GM21825 (cell line): Measurements from ENCODE around the gene WBP11.

Experiments used
- ATAC-seq: cut with Tn5 transposase; IDR thresholded peaks from one replicate; pipeline ENCODE4 v1.9.1; 2021; ENCODE audit warnings: mild to moderate bottlenecking, moderate library complexity; ENCODE audit not compliant: unreplicated experiment

WBP11 gene

GRCh38 chr12:14825256-14825655, 22.0 kb upstream of the WBP11 start:
- ATAC-seq = no peak

DNA sequence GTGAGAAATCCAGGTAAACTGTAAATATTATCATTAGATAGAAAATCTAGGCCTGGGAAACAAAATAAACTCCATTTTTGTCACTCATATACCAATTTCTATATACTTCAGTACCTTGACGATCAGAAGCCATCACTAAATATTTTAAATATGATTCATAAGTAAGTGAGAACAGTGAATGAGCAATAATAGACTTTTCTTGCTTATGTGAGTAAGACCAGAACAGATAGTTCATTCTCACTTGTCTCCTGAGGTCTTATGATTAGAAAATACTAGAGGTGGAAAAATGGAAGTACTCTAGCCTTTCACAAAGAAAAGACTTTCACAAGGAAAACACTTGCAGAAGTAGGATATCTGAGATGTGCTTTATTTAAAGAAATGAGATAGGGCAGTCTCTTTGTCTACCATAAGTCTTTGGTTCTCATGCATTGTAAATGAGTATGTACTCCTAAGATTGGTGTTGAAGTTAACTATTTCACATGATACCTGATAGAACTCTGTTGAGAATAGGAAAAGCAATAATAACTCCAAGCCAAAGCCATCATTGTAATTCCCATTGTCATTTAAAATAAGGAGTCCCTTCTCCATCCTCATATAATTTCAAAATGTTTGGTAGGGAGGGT, 20.8 kb upstream of the WBP11 start:
- no peak for ATAC-seq

DNA sequence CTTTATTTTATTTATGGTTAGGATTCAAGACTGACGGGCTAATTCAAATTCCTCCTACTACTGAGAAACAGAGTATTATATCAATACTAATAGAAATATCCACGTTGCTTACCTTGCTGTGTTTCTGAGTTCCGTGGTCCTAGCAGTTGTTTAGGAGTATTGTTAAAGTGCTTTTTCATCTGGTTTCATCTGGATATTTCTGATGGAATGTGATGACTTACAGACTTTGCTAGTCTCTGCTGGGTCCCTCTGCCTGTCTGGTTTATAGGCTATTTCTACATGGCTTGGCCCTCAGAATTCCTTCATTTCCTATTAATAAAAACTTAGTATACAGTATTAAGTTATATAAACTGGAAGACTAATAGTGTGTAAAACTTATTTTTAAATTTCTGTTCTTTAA, 10.7 kb upstream of the WBP11 start, which contains the start of gene SMCO3:
Gene SMCO3 (minus strand): TSS at position 169 of the 400 bp plus-strand sequence. CDS start 7,502 bp downstream, outside the sequence.
- no peak for ATAC-seq

GRCh38 chr12:14811486-14811885, 8.2 kb upstream of the WBP11 start:
- ATAC-seq = no peak

DNA sequence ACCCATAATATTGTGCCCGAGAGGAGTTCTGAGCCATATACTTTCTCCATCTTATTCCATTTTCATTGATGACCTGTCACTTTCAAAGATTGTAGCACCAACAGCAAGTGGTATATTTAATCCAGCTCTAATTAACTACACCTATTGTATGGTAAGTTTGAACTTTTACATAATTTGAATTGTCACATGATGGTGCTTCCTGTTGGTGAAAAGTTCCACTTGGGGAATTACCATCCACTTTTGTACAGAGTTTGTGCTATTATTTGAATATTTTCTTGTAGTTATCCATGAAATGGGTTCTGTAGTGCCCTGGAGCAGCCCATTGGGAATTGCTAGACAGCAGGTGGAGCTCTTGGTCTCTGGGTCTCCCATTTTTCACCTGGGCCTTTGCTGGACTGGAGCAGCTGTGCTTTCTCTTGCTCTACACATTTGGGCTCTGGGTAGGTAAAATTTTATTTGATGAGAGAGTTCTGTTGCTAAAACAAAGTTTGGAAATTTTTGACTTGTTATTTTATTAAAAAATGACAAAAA, 7.7 kb upstream of the WBP11 start:
- no peak for ATAC-seq

GRCh38 chr12:14810167-14810952, 7.1 kb upstream of the WBP11 start:
- ATAC-seq = no peak

GRCh38 chr12:14803830-14804160, 517 bp upstream of the WBP11 start:
- peak; percentile 10 for ATAC-seq

GRCh38 chr12:14802721-14803010, 612 bp downstream of the WBP11 start:
- no peak for ATAC-seq

- ATAC-seq = no peak
These were observed 1.0 kb downstream of the WBP11 start for GRCh38 chr12:14802247-14802646.

- ATAC-seq = no peak
These were observed 8.2 kb downstream of the WBP11 start for GRCh38 chr12:14795028-14795448.

- no peak for ATAC-seq
These were observed 17.7 kb downstream of the WBP11 start for GRCh38 chr12:14785568-14785967.

GRCh38 chr12:14784471-14784870, 18.8 kb downstream of the WBP11 start:
- ATAC-seq = no peak

DNA sequence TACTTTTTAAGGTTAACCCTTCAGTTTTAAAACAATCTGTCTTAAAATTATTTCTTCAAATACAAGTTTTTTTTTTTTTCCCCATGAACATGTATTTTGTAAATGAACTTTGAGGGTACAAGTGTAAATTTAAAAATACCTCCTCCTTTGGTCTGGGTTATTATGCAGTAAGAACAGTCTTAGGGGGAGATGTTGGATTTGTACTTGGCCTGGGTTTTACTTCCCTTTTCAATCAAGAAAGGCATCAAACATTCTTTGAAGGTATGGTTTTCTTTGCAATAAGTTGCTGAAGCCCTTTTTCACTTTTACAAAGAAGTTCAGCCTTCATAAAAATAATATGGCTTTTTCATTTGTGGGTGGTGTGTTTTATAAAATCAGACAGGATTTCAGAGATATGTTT, 20.5 kb downstream of the WBP11 start:
- no peak for ATAC-seq

DNA sequence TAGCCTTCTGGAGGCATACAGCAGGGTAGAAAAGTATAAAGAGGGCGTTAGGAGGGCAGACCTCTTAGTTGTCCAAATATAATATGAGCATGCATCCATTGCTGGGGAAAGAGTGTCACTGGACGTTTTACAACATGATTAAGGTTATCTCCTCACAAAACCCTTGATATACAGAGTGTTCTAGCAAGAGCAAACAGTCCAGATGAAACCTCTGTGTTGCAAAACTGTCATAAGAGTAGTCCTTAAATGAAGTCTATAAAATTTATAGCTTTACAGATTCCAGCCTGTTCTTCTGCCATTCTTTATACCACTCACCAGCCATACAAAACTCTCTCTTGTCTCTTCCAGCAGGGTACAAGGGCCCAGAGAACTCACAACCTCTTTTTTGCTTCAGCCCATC, 21.7 kb downstream of the WBP11 start:
- ATAC-seq = no peak

DNA sequence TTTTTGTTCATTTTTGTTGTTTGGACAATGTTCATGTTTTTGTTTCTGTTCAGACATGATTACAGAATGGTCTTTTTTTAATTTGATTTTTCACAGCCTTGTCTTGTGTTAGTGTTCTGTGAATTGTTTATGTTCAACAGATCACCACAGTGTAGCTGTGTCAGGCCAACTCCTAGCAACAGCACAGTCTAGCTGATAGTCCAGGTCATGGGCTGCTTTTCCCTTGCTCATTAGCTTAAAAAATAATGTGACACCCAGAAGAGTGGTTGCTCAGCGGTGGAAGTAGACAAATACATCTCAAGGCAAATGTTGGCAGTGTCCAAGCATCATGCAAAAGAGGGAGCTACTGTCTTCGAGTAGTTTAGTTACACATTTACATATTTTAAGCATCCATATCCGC, 22.4 kb downstream of the WBP11 start:
- no peak for ATAC-seq

GRCh38 chr12:14779834-14780233, 23.4 kb downstream of the WBP11 start:
- ATAC-seq = no peak

DNA sequence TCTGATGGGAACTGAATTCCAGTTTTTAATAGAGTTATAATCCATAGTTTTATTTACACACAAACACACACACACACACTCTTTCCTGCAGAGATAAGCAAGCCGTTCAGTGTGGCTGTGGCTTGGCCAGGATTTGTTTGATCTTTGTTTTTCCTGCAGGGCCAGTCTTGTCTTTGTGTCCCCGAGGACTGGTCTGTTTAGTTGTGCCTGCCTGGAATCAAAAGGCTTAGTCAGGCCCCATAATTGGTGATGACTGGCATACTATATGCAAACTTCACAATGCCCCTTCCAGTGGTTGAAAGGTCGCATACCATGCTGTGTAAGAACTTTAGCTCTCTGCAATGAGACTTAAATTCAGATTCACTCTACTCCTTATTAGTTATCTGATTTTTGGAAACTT, 26.0 kb downstream of the WBP11 start:
- ATAC-seq = no peak

GRCh38 chr12:14776236-14776961, 26.9 kb downstream of the WBP11 start:
- ATAC-seq = no peak

GRCh38 chr12:14775636-14775980, 27.7 kb downstream of the WBP11 start:
- ATAC-seq = no peak

- no peak for ATAC-seq
These were observed 28.2 kb downstream of the WBP11 start for GRCh38 chr12:14774906-14775635.
